ENCODE measurements around the gene ABR.

GRCh38 chr17:980406-981291, 199.1 kb downstream of the ABR start:
- TF ChIP-seq CTCF (IDR thresholded peaks at IDR 0.05; ENCODE audit: insufficient read depth, low read length) = peak; percentile 10
- no peak for TF ChIP-seq POLR2AphosphoS5 (IDR thresholded peaks at IDR 0.05; ENCODE audit: low read depth)
- TF ChIP-seq REST (IDR thresholded peaks at IDR 0.05; ENCODE audit: insufficient replicate concordance, low read depth) = no peak
- no peak for TF ChIP-seq GABPA (IDR thresholded peaks at IDR 0.05; ENCODE audit: low read depth)

Measured in HL-60 (cell line).